Lower lobe of right lung (tissue), 2 donors: ENCODE measurements around the gene ATCAY. TPM values are rescaled to one million over a fixed set of nuclear protein-coding genes. Genes with fewer than 3 reads are reported as not detected.

Experiments
- ATAC-seq, 2 donors: fragments of 200-7000 bp; cut with Tn5 transposase; one replicate each; pipeline ENCODE4 v1.9.1; 2020 to 2022; ENCODE audit warnings: mild to moderate bottlenecking in 2 of 2, moderate library complexity in 2 of 2
- DNase-seq: peaks from one replicate; pipeline ENCODE4 v3.0.0-alpha.2; 2020
- H3K27ac ChIP-seq: fragments of 200-600 bp; one replicate; pipeline ENCODE4 v1.8.0; 2022
- H3K27me3 ChIP-seq: fragments of 200-600 bp; one replicate; pipeline ENCODE4 v1.8.0; 2022; ENCODE audit warnings: low read depth
- H3K36me3 ChIP-seq: fragments of 200-600 bp; one replicate; pipeline ENCODE4 v1.8.0; 2022; ENCODE audit warnings: mild to moderate bottlenecking
- H3K4me1 ChIP-seq: fragments of 200-600 bp; one replicate; pipeline ENCODE4 v1.8.0; 2022
- H3K4me3 ChIP-seq: fragments of 200-600 bp; one replicate; pipeline ENCODE4 v1.8.0; 2022; ENCODE audit warnings: mild to moderate bottlenecking
- H3K9me3 ChIP-seq: fragments of 200-600 bp; one replicate; pipeline ENCODE4 v1.8.0; 2022
- CTCF ChIP-seq: fragments of 200-600 bp; IDR thresholded peaks from one replicate; pipeline ENCODE4 v1.8.0; 2022; ENCODE audit warnings: antibody characterized with exemption, mild to moderate bottlenecking
- intact Hi-C: fragments of 100-400 bp; cut with DNase I; formaldehyde crosslinking; loops from one replicate; pipeline ENCODE4 v1.11.0; 2022
- total RNA-seq: library from RNA; stranded (reverse); fragmentation: NEBNext Ultra II Directional; extraction: Animal tissue kit (Norgen Biotek cat#: 25700); gene quantifications from one replicate; pipeline ENCODE4 v1.2.1, GENCODE V29; 2021
- donor health status: DM: no; HTN: yes; CAD: no; lungs with severe emphysema.

ATCAY gene
- total RNA-seq, 1 donor from 2014 or later = not detected

- Histone ChIP-seq H3K9me3 (peaks cover 6% of the 10 kb centered on the region), H3K27me3 (peaks cover under 1% of the 10 kb centered on the region), H3K36me3 (no peaks in the 10 kb centered on the region), H3K4me1 (no peaks in the 10 kb centered on the region), H3K27ac (no peak overlapping the region), H3K4me3 (no peak overlapping the region)
- no peak for ATAC-seq
- DNase-seq = no peak
- intact Hi-C loops = no loop called here
- no peak for TF ChIP-seq CTCF
These were observed 27.3 kb downstream of the ATCAY start for GRCh38 chr19:3907626-3908265.

GRCh38 chr19:3908266-3909054 is 28.0 kb downstream of the ATCAY start:
- no peak overlapping the region for H3K4me3 ChIP-seq
- no peak for ATAC-seq

GRCh38 chr19:3910105-3910504 is 29.6 kb downstream of the ATCAY start:
- intact Hi-C loops = no loop called here
- no peaks in the 10 kb centered on the region for H3K36me3 ChIP-seq
- no peak overlapping the region for H3K4me3 ChIP-seq
- no peaks in the 10 kb centered on the region for H3K4me1 ChIP-seq
- DNase-seq (no peak), ATAC-seq (no peak)
- H3K27me3 ChIP-seq = no peaks in the 10 kb centered on the region
- H3K27ac ChIP-seq = no peak overlapping the region
- H3K9me3 ChIP-seq = peaks cover 6% of the 10 kb centered on the region
- no peak for TF ChIP-seq CTCF

More at GRCh38 chr19:3908266-3909054, 28.0 kb downstream of the ATCAY start:
- H3K9me3 ChIP-seq = peaks cover 6% of the 10 kb centered on the region
- no peaks in the 10 kb centered on the region for H3K27me3 ChIP-seq
- H3K36me3 ChIP-seq = no peaks in the 10 kb centered on the region
- no peak for DNase-seq
- H3K4me1 ChIP-seq = no peaks in the 10 kb centered on the region
- TF ChIP-seq CTCF = no peak
- no peak overlapping the region for H3K27ac ChIP-seq
- intact Hi-C loops = no loop called here

GRCh38 chr19:3914199-3914598 is 33.7 kb downstream of the ATCAY start:
- Histone ChIP-seq H3K9me3 (peaks cover 6% of the 10 kb centered on the region), H3K36me3 (no peaks in the 10 kb centered on the region), H3K27ac (no peak overlapping the region), H3K4me1 (no peaks in the 10 kb centered on the region), H3K27me3 (no peaks in the 10 kb centered on the region), H3K4me3 (no peak overlapping the region)
- ATAC-seq = no peak
- DNase-seq = no peak
- intact Hi-C loops = no loop called here
- TF ChIP-seq CTCF = no peak

GRCh38 chr19:3916033-3916432 is 35.5 kb downstream of the ATCAY start:
- Histone ChIP-seq H3K27me3 (no peaks in the 10 kb centered on the region), H3K9me3 (peaks cover 4% of the 10 kb centered on the region), H3K4me3 (no peak overlapping the region), H3K27ac (no peak overlapping the region), H3K4me1 (no peaks in the 10 kb centered on the region), H3K36me3 (no peaks in the 10 kb centered on the region)
- ATAC-seq (no peak), DNase-seq (no peak)
- intact Hi-C loops = no loop called here
- no peak for TF ChIP-seq CTCF
